NCI-H146 treated with DMSO at 0.1 percent for 48 hours (cell line): Measurements from ENCODE around the gene TBR1.

ENCODE experiments used
- DNase-seq: peaks from one replicate; lab custom pipeline; 2025; ENCODE audit not compliant: unreplicated experiment; lab: John Stamatoyannopoulos, UW

Gene TBR1

DNA sequence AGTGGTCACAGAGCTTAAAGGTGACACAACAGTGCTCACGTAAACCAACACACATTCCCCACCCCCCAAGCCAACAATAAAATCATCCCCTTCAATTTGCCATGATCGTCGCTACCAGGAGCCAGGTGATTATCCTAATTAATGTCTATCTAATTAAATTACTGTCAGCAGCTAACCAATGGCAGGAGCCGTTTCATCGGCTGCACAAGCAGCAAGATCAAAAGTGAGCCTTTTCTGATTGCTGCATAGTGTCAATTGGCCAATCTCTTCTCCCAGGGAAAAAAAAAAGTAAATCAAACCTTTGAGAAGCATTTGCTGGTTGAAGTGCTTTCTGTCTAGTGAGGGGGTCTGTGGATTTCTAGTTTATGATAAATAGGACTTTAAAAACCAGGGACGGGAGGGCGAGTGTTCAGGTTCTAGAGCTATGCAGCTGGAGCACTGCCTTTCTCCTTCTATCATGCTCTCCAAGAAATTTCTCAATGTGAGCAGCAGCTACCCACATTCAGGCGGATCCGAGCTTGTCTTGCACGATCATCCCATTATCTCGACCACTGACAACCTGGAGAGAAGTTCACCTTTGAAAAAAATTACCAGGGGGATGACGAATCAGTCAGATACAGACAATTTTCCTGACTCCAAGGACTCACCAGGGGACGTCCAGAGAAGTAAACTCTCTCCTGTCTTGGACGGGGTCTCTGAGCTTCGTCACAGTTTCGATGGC lies at the start of gene TBR1:
TSS of gene TBR1 (plus strand) at position 311 of the 721 bp plus-strand sequence. CDS start at position 425, 114 bp downstream.
- peak; percentile 21 for DNase-seq

DNA sequence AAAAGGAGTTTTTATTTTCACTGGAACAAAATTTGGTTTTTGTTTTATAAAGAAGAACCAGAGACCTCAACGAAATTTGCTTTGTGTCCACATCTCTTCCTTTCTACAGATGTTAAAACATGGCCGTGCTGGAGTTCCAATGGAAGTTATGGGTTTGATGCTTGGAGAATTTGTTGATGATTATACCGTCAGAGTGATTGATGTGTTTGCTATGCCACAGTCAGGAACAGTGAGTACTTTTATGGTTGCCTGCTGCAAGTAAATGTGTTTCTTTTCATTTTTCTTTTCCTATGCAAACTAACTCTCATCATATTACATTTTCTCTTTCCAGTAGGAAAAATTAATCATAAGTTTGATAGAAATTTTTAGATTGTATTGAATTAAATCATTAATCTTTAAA lies 48.4 kb upstream of the TBR1 start:
- DNase-seq, result no peak

DNA sequence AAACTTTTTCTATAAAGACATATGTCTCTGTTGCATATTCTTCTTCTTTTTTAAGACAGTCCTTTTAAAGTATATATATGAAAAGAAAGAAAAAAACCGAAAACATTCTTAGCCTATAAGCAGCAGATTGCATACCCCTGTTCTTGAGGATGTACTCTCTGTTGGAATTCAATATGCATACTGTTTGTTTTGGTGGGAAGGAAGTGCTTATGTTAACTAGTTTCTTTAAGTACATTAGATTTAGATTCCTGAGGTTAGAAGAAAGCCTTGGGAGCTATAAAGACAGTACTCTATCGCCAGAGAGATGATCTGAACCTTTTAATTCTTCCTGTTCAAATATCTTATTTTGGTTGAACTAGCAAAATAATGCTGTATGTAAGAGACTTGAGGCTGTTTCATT lies 46.8 kb upstream of the TBR1 start:
- no peak for DNase-seq

DNA sequence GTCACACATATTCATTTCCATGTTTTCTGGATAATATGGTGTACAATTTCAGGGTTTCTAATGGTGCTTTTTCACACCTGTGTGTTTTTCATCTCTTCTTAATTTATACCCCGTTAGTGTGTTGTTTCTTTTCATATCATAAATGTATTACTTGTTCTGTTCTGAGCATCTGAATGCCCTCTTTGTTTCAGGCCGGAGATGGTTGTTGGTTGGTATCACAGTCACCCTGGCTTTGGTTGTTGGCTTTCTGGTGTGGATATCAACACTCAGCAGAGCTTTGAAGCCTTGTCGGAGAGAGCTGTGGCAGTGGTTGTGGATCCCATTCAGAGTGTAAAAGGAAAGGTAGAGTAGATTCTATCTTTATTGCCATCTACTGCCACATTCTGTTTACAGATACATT lies 45.1 kb upstream of the TBR1 start:
- peak; percentile 31 for DNase-seq

DNA sequence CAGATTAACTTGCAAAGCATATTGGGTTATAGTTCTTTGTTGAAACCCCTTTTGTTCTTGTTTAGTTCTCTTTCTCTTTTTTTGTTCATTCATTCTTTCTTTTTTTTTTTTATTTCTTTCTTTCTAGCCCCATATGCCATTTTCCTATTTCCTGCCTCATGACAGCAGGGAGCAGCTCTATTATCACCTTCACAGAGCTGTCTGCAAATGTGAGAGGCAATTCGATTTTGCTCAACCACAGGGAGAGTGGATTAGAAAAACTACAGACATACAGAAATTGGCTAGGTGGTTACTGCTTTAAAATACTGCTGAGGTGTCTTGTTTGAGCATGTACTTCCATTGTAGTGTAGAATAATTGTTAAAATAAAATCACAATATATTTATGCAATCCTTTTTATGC lies 44.2 kb upstream of the TBR1 start:
- DNase-seq, result peak; percentile 21

DNA sequence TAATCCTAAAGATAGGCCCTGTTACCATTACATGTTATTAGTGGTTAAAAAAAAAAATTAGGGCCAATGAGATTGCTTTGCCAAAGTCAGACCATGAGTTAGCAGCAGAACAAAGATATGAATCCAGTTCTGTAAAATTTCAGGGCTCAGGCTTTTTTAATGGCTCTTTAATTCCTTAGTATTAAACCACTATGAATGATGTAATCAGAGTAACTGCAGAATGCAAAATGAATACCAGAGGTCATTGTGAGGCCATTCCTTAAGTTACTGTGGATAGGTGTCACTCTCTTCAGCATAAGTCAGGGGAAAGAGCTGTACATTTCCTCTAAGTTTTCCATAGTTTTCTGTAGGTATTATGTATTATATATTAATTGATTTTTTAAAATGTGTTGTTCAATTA lies 42.2 kb upstream of the TBR1 start:
- DNase-seq, result no peak

DNA sequence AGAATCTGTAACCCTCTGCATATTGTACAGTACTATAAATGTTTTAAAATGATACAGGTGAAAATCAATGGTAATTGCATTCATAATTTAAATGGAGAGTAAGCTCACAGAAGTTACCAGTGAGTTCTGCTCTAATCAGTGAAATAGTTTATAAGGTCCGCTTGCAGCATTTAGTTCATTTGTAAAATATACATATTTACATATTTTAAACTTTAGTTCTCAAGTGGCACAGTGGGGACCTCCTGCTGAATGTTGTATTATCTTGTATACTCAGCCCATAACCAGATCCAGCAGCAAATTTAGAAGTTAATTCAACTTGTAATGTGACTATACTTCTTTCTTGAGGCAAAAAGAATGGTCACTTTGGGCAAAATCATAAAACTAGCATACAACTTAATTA lies 41.7 kb upstream of the TBR1 start:
- no peak for DNase-seq

DNA sequence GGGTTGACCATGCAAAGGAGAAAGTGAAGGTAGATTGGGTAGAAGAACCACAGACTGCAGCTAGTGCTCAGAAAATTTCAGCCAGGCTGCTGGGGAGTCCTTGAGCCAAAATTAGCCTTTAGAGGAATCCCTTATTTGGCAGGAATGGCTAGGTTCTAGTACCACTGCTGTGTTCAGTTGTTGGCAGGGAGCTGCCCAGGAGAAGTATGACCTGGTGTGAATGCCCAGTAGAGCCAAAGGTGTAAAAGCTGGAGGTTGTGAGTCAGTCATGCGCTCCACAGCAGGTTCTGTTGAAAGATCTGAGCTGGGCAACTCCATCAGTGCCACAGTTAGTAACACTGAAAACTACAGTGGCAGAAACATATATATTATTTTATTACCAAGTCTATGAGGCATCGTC lies 36.4 kb upstream of the TBR1 start:
- no peak for DNase-seq

DNA sequence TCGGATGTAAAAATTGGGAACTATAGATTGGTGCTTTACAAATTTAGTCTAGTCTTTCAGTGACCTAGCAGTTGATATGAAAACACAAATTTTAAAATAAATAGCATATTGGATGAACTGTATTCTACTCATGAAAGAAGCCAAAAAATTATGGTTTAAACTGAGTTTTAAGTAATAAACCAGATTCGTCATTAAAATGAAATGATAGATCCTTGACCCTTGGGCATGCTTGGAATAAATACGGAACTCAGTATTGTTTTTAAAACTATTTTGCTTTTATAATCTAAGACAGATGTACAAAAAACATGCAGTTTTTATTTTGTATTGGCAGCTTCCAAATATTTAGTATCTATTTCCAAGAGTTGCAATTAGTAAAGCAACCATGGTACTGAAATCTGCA lies 34.6 kb upstream of the TBR1 start:
- DNase-seq, result no peak

DNA sequence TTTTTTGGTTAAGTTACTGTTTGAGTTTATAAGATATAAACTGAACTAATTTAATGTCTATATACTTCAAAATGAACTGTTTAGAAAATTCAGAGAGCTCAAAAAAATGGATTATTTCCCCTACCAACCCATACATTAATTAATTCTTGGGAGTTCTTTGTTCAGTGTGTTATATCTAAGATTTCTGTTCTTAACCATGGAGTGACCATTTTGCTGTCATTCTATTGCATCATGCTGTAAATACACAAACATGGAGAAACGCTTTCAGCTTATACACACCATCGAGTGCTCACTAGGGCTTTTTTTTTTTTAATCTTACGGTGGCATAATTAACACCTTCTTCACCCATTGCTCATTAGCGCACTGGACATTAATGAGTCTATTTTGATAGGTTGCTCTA lies 33.4 kb upstream of the TBR1 start:
- no peak for DNase-seq

DNA sequence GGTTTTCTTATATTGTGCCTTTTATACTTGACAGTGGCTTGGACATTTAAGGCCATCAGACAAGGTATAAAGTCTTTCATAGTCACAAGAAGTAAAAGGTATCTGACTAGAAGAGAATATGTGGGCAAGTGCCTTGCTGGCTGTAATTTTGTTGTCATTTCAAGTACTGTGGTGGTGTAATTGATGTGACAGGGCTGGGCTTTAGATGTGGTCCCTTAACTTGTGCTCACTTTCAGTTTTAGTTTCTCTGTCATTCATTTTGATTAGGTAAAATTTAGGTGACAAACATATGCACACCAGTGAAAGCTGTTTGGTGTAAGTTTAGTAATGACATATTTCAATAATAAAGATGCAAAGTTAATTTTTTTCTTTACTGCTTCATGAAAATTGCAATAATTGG lies 31.2 kb upstream of the TBR1 start:
- no peak for DNase-seq

DNA sequence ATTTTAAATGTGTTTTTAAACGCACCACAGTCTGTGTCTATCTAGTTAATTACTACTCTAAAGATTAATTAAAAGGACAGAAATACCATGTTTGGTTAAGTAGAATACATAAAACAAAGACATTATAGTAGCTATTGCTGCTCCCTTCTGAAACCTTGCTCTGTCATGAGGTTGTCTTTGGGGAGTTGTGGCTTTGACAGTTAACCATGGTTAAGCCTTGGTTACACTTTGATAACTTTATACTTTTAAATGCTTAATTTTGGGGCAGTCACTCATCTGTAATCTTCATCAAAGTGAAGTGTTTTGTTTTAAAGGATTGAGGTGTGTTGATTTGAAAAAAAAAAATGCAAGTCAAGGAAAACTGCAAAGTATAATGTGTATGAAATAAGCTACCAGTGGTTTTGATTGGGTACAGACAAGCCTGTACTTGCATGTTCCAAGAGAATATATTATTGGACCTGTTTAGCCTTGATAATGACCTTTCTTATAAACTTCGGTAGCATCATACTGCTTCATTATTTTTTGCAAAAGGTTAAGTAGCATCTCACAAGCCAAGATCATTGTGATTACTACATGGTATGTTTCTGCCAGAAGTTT lies 29.8 kb upstream of the TBR1 start:
- DNase-seq, result no peak

DNA sequence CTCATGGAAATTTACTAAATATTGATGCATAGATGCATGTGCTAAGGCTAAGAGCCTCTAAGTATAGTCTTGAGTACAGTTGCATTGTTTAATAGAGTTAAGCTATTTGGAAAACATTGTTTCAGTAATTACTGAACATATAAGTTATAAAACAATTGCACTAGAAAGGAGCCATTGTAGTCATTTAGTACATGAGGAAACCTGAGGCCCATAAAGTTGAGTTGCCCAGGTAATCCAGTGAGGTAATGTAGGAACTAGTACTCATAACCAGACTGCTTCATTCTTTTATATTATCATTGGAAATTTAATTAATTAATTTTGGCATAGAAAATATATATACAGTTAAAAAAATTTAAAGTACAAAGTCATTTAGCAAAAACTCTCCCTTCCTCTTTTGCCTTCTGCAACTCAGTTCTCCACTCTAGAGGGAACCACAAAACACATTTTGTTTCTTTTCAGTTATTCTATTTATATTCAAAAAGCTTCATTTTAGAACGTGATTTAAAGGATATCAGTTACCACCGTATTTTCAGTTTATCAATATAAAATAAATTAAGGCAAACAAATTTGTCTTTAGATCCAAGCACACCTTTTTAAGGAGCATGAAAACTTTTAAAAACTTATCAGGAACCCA lies 27.8 kb upstream of the TBR1 start:
- no peak for DNase-seq

DNA sequence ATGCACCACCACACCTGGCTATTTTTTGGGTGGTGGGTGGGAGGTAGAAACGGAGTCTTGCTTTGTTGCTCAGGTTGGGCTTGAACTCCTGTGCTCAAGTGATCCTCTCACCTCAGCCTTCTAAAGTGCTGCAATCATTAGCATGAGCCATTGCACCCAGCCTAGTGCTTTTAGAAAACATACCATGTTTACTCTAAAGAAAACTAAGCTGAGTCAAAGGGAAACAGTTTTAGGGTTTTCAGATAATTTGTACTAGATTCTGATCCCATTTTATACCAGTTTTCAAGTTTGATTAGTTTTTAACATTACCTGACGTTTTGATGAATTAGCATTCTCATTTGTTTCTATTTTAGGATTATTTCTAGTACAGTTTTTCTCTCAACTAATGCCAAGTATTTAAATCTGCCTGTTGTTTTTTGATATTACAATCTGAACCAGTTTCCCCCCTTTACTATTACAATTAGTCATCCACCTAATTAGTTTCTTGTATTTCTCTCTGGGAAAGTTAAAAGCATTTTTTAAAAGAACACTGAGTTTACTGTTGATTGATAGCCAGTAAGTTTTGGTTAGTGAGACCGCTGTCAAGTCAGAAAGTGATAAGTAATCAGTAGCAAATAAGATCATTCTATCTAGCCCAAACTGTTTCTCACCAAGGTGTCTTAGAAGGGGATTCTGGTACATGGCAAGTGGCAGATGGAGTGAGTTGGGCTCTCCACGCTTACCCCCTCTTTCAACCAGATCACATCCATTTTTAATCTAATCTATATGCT lies 24.2 kb upstream of the TBR1 start:
- DNase-seq, result no peak

DNA sequence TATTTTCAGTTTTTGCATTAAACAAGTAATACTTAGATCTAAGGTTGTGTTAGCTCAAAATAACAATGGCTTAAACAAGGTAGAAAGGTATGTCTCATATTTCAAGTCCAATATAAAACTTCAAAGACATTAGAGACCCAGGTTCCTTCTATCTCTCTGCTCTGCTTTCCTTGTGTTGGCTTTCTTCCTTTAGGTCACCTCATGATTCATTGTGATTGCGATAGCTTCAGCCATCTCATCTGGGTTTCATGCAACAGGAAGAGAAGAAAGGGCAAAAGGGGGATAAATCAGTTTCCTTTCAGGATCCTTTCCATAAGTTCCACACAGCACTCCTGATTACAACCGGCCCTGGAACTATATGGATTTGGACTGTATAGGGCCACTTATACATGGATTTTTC lies 16.0 kb upstream of the TBR1 start:
- DNase-seq, result no peak

DNA sequence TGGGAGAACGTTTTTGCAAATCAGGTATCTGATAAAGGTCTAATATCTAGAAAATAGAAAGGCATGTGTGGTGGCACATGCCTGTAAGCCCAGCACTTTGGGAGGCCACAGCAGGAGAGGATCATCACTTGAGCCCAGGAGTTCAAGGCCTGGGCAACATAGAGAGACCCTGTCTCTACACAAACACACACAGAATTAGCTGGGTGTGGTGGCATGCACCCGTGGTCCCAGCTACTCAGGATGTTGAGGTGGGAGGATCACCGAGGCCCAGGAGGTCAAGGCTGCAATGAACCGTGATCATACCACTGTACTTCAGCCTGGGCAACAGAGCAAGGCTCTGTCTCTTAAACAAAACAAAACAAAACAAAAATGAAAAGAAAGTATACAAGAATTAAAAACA lies 13.8 kb upstream of the TBR1 start:
- DNase-seq, result no peak

DNA sequence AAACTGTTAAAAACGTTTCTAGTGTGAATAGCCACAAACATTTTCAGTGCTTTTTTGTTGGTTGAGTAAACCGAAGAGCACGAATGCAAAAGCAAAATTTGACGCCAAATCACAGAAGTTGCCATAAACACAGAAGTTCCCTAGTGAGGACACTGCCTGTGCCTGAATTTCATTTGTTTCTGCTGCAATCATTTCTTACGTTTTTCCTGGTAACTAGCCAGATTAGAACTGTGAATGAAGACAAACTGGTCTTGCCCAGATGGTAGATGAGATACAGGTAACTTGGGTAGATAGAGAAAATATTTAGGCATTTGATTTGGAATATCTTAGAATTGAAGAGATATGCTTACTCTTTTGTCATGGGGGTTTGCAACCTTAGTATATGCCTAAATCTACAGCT lies 9.8 kb upstream of the TBR1 start:
- no peak for DNase-seq

DNA sequence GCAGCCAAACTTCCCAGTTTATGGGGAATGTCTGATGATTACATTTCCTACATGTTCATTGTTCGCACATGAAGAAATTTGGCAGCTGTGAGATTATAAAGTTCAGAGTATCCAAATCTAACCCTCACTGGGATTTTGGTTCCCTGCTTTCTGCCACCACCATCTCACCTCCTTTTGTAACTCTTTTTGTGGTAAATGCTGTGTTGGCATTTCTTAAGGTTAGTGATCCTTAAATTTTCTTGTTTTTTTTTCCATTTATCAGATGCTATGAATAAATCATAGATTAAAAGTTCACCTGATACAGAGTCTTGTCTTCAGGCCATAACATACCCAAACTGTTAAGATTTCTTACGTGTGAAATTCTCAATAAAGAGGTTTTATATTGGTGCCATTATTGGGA lies 8.5 kb upstream of the TBR1 start:
- no peak for DNase-seq

DNA sequence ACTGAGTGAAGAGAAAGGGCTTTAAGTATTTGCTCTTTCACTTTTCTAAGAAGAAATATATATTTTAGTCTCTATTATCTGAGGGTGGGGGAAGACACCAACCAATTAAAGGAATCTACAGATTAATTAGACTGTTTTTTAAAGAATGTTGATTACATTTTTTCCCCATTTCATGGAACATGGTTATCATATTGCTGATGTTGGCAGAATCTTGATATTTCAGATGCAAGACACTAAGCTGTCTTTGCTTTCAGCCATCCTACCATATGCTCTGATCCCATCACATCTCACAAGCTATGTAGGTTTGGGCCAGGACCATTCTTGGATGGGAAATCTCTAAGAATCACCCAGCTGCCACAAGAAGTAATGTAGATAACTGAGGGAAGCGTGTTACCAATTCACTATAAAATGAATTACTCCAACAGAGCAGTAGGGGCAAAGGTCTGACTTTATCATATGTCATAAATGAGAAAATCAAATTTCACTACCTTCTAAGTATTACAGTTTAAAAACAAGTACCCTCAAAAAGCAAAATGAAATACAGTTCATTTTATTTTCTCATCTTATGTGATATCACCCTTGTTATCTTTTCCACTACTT lies 6.7 kb upstream of the TBR1 start:
- no peak for DNase-seq

DNA sequence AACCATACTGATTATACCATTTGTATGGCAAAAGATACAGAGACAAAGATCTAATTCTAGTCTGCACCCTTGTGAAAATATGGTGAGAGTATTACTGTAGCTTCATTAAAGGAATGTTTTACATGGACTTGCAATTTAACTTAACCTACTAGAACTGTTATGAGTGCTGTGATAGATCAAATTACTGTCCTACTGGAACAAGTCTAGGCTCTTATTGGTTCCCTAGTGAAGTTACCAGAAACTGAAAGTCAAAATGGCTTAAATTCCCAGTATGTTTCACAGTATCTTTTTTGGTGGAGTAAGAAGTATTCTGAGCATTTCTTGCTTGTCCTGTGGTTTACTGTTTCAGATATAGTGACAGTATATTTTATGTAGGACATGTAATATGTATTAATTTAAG lies 3.8 kb upstream of the TBR1 start:
- DNase-seq, result no peak
